SU-DHL-6 (cell line): ENCODE results near the gene ATP6V0C.

Experiments used
- H2AFZ ChIP-seq: fragments of 200-600 bp; sonication (generic); 2 replicates; pipeline ENCODE4 v1.6.1; 2014; ENCODE audit warnings: low read depth, mild to moderate bottlenecking, moderate library complexity, mixed read lengths, antibody characterized with exemption, low read length; ENCODE audit not compliant: severe bottlenecking
- H3F3A ChIP-seq: fragments of 200-600 bp; shearing (Covaris generic); 2 replicates; pipeline ENCODE4 v1.6.0; 2016; ENCODE audit warnings: antibody characterized with exemption, mild to moderate bottlenecking; ENCODE audit not compliant: insufficient read depth
- H3K27ac ChIP-seq: fragments of 200-600 bp; sonication (generic); 2 replicates; pipeline ENCODE4 v1.5.1; 2016; ENCODE audit warnings: low read depth, mild to moderate bottlenecking, low read length, moderate library complexity, mixed read lengths
- H3K27me3 ChIP-seq: fragments of 200-600 bp; sonication (generic), shearing (Covaris generic); 2 replicates; pipeline ENCODE4 v1.6.0; 2014; ENCODE audit warnings: mild to moderate bottlenecking, low read length
- H3K36me3 ChIP-seq: fragments of 200-600 bp; sonication (generic); 2 replicates; pipeline ENCODE4 v1.6.1; 2014; ENCODE audit warnings: mild to moderate bottlenecking, low read length, mixed read lengths
- H3K4me2 ChIP-seq: fragments of 300-600, 200-600 bp; shearing (Covaris generic), sonication (generic); 2 replicates; pipeline ENCODE4 v1.6.0; 2014; ENCODE audit warnings: low read length, low read depth, mild to moderate bottlenecking; ENCODE audit not compliant: poor library complexity, severe bottlenecking
- H3K4me3 ChIP-seq: fragments of 200-600 bp; sonication (generic); 2 replicates; pipeline ENCODE4 v1.5.1; 2014; ENCODE audit warnings: antibody characterized with exemption, low read length, mild to moderate bottlenecking, mixed read lengths; ENCODE audit not compliant: insufficient read depth, poor library complexity, severe bottlenecking
- H3K79me2 ChIP-seq: fragments of 200-600 bp; sonication (generic); 2 replicates; pipeline ENCODE4 v1.6.1; 2014; ENCODE audit warnings: mild to moderate bottlenecking, low read length, moderate library complexity; ENCODE audit not compliant: insufficient read depth
- H3K9ac ChIP-seq: fragments of 200-600 bp; sonication (generic); 2 replicates; pipeline ENCODE4 v1.7.0; 2014; ENCODE audit warnings: mild to moderate bottlenecking, low read length
- H3K9me2 ChIP-seq: fragments of 200-600 bp; sonication (generic); replicated peaks from 2 replicates; pipeline ENCODE4 v1.6.1; 2014; ENCODE audit warnings: low read length; ENCODE audit not compliant: insufficient read depth
- H3K9me3 ChIP-seq: fragments of 200-600 bp; sonication (generic); 2 replicates; pipeline ENCODE4 v1.6.1; 2014; ENCODE audit warnings: low read length, mixed read lengths; ENCODE audit not compliant: insufficient read depth
- H4K20me1 ChIP-seq: fragments of 200-600 bp; sonication (generic); 2 replicates; pipeline ENCODE4 v1.6.1; 2014; ENCODE audit warnings: low read depth, mild to moderate bottlenecking, antibody characterized with exemption, low read length, moderate library complexity, mixed read lengths
- CTCF ChIP-seq: fragments of 200-600 bp; sonication (generic); IDR thresholded peaks from one replicate; pipeline ENCODE4 v1.5.1; 2017; ENCODE audit warnings: antibody characterized with exemption, mild to moderate bottlenecking, low read length, moderate library complexity; ENCODE audit not compliant: insufficient read depth, poor library complexity, severe bottlenecking
- EZH2phosphoT487 ChIP-seq: fragments of 200-600 bp; sonication (generic), shearing (Covaris generic); conservative IDR thresholded peaks from 2 replicates; pipeline ENCODE4 v1.6.1; 2018; ENCODE audit warnings: mild to moderate bottlenecking, antibody characterized with exemption, low read length, moderate library complexity, mixed read lengths

The ATP6V0C gene

GRCh38 chr16:2520784-2521531 lies 7.2 kb downstream of the ATP6V0C start:
- H2AFZ ChIP-seq = no peak overlapping the region
- H3K4me3 ChIP-seq = peak overlapping the region; percentile 79
- H3K36me3 ChIP-seq = no peaks in the 10 kb centered on the region
- no peak overlapping the region; the same call in 1 of the 2 replicates for H3K27ac ChIP-seq
- H3K27me3 ChIP-seq = no peaks in the 10 kb centered on the region
- TF ChIP-seq EZH2phosphoT487 (no peak), CTCF (no peak)
- H3K9me3 ChIP-seq = no peaks in the 10 kb centered on the region
- H3F3A ChIP-seq = 0 out of 2 replicates have a peak, but pooled peaks cover 4% of the 10 kb centered on the region
- peaks cover 47% of the 10 kb centered on the region for H3K79me2 ChIP-seq
- H4K20me1 ChIP-seq = no peaks in the 10 kb centered on the region
- H3K9me2 ChIP-seq = no peaks in the 10 kb centered on the region
- peak overlapping the region; percentile 63 for H3K9ac ChIP-seq
- peak overlapping the region; percentile 73 for H3K4me2 ChIP-seq

GRCh38 chr16:2523801-2524231 lies 10.1 kb downstream of the ATP6V0C start:
- no peak overlapping the region for H3K4me3 ChIP-seq
- H3K9me2 ChIP-seq = no peaks in the 10 kb centered on the region
- 0 out of 2 replicates have a peak, but pooled peaks cover 4% of the 10 kb centered on the region for H3F3A ChIP-seq
- no peaks in the 10 kb centered on the region for H3K9me3 ChIP-seq
- no peaks in the 10 kb centered on the region for H3K36me3 ChIP-seq
- TF ChIP-seq EZH2phosphoT487 (no peak), CTCF (no peak)
- no peaks in the 10 kb centered on the region for H4K20me1 ChIP-seq
- peaks cover 19% of the 10 kb centered on the region for H3K79me2 ChIP-seq
- no peaks in the 10 kb centered on the region for H3K27me3 ChIP-seq
- H3K27ac ChIP-seq = no peak overlapping the region
- no peak overlapping the region for H3K4me2 ChIP-seq
- H3K9ac ChIP-seq = no peak overlapping the region
- no peak overlapping the region for H2AFZ ChIP-seq

GRCh38 chr16:2524339-2524938 lies 10.7 kb downstream of the ATP6V0C start:
- H3K9ac ChIP-seq = no peak overlapping the region
- H2AFZ ChIP-seq = no peak overlapping the region
- no peaks in the 10 kb centered on the region for H3K36me3 ChIP-seq

More at GRCh38 chr16:2524339-2524938, 10.7 kb downstream of the ATP6V0C start:
- Histone ChIP-seq H3F3A (0 out of 2 replicates have a peak, but pooled peaks cover 4% of the 10 kb centered on the region), H3K27ac (no peak overlapping the region), H3K4me2 (no peak overlapping the region), H4K20me1 (no peaks in the 10 kb centered on the region), H3K9me3 (no peaks in the 10 kb centered on the region), H3K27me3 (no peaks in the 10 kb centered on the region), H3K4me3 (no peak overlapping the region), H3K79me2 (peaks cover 13% of the 10 kb centered on the region), H3K9me2 (no peaks in the 10 kb centered on the region)
- TF ChIP-seq CTCF (no peak), EZH2phosphoT487 (no peak)
